K562 (cell line): ENCODE data around the gene KPTN. TPM values are rescaled to one million over a fixed set of nuclear protein-coding genes. Genes with fewer than 3 reads are reported as not detected.

Source experiments
- ATAC-seq: fragments of 200-7000 bp; cut with Tn5 transposase; 3 replicates; pipeline ENCODE4 v1.9.1; 2020; ENCODE audit warnings: moderate library complexity
- BruUV-seq: library from RNA; stranded (reverse); fragments of 400-500 nt; replicated peaks from 2 replicates; lab custom pipeline; 2021; lab: Mats Ljungman, UMichigan
- CTCF ChIA-PET: fragments of 300-600 bp; formaldehyde crosslinking; extraction: SDS; loops from one replicate; lab custom pipeline; 2021; ENCODE audit warnings: low intra/inter-chr PET ratio; lab: Yijun Ruan, JAX
- POLR2A ChIA-PET: fragments of 300-600, 350-650 bp; sonication (Branson Sonifier 250); formaldehyde crosslinking; extraction: SDS; loops from one replicate; lab custom pipeline; 2021; ENCODE audit warnings: antibody characterized with exemption, inconsistent platforms; lab: Yijun Ruan, JAX
- DNase-seq, 4 experiments: peaks; one replicate each; pipeline versions ENCODE4 v3.0.0 to v3.0.0-alpha.2; 2011 to 2018; ENCODE audit warnings: low spot score in 3 of 4, mixed read lengths in 3 of 4; ENCODE audit errors: extremely low read depth in 1 of 4
- FAIRE-seq: peaks from 2 replicates; lab custom pipeline; 2011; peaks lifted over from hg19 to GRCh38; lab: Jason Lieb, UNC
- H2AFZ ChIP-seq: 2 replicates; pipeline ENCODE4 v1.6.0; 2011; ENCODE audit warnings: low read depth, low read length, control low read depth, inconsistent platforms
- H3K27ac ChIP-seq: fragments of 200-600 bp; 3 replicates; pipeline ENCODE4 v1.8.0; 2011; ENCODE audit warnings: low read depth, mild to moderate bottlenecking, control low read depth, inconsistent platforms, low read length, moderate library complexity, mixed read lengths; ENCODE audit errors: extremely low read depth
- H3K27me3 ChIP-seq, 2 experiments: fragments of 300-600 bp in 1 of 2; 2 replicates in 1 of 2; 3 replicates in 1 of 2; pipeline versions ENCODE4 v1.6.0 to v1.8.0; 2011; ENCODE audit warnings: inconsistent platforms in 2 of 2, low read length in 2 of 2, mild to moderate bottlenecking in 1 of 2, mixed read lengths in 1 of 2, moderate library complexity in 1 of 2; ENCODE audit not compliant: control insufficient read depth in 2 of 2, insufficient read depth in 2 of 2
- H3K36me3 ChIP-seq: fragments of 300-600 bp; 3 replicates; pipeline ENCODE4 v1.8.0; 2011; ENCODE audit warnings: mild to moderate bottlenecking, low read length, inconsistent platforms; ENCODE audit not compliant: control insufficient read depth, insufficient read depth
- H3K4me1 ChIP-seq, 2 experiments: fragments of 200-600 bp in 1 of 2; replicated peaks in 1 of 2; 2 replicates in 1 of 2; 3 replicates in 1 of 2; pipeline versions ENCODE4 v1.5.1 to v1.8.0; 2011; ENCODE audit warnings: inconsistent platforms in 2 of 2, low read length in 2 of 2, mild to moderate bottlenecking in 1 of 2, mixed read lengths in 1 of 2, moderate library complexity in 1 of 2; ENCODE audit not compliant: control insufficient read depth in 2 of 2, insufficient read depth in 2 of 2
- H3K4me2 ChIP-seq: 2 replicates; pipeline ENCODE4 v1.6.1; 2011; ENCODE audit warnings: low read length, control low read depth, inconsistent platforms, mixed read lengths; ENCODE audit not compliant: insufficient read depth
- H3K4me3 ChIP-seq: fragments of 200-600 bp; sonication (generic), shearing (Covaris generic); 2 replicates; pipeline ENCODE4 v1.5.1; 2016; ENCODE audit warnings: control low read depth, inconsistent platforms
- H3K79me2 ChIP-seq: fragments of 200-600 bp; 3 replicates; pipeline ENCODE4 v1.8.0; 2011; ENCODE audit warnings: low read length, inconsistent platforms; ENCODE audit not compliant: control insufficient read depth, insufficient read depth
- H3K9ac ChIP-seq, 2 experiments: 2 replicates each; pipeline versions ENCODE4 v1.6.0 to v1.6.1; 2011; ENCODE audit warnings: low read depth in 2 of 2, low read length in 2 of 2, control low read depth in 1 of 2, inconsistent platforms in 1 of 2, mild to moderate bottlenecking in 1 of 2, mixed read lengths in 1 of 2; ENCODE audit not compliant: insufficient read depth in 1 of 2
- H3K9me1 ChIP-seq: one replicate; pipeline ENCODE4 v1.6.0; 2011; ENCODE audit warnings: inconsistent platforms, mild to moderate bottlenecking, low read length, moderate library complexity; ENCODE audit not compliant: control insufficient read depth, insufficient read depth
- H3K9me3 ChIP-seq: replicated peaks from 2 replicates; pipeline ENCODE4 v1.5.1; 2011; ENCODE audit warnings: low read depth, low read length, inconsistent platforms; ENCODE audit not compliant: control insufficient read depth, insufficient read depth
- H4K20me1 ChIP-seq: replicated peaks from 2 replicates; pipeline ENCODE4 v1.6.1; 2011; ENCODE audit warnings: low read length, inconsistent platforms, mixed read lengths; ENCODE audit not compliant: control insufficient read depth, insufficient read depth
- AFF4 ChIP-seq: sonication (generic); formaldehyde crosslinking; IDR thresholded peaks from 2 replicates; pipeline ENCODE4 v1.8.0; 2023; ENCODE audit warnings: mild to moderate bottlenecking, missing genetic modification reagents
- ASH1L ChIP-seq: fragments of 450-650 bp; IDR thresholded peaks from 2 replicates; pipeline ENCODE4 v1.6.1; 2018; ENCODE audit warnings: borderline replicate concordance, mild to moderate bottlenecking, low read depth; ENCODE audit not compliant: partially characterized antibody
- BCL6 ChIP-seq: fragments of 250-450 bp; sonication (Bioruptor Pico); IDR thresholded peaks from 2 replicates; pipeline ENCODE4 v1.4.0; 2020
- CBX5 ChIP-seq: IDR thresholded peaks from 2 replicates; pipeline ENCODE4 v1.6.1; 2014; ENCODE audit warnings: low read depth, borderline replicate concordance
- ELF2 ChIP-seq: fragments of 250-450 bp; sonication (Bioruptor Pico); IDR thresholded peaks from 2 replicates; pipeline ENCODE4 v1.5.0; 2021; ENCODE audit warnings: mild to moderate bottlenecking
- MAFK ChIP-seq: IDR thresholded peaks from 2 replicates; pipeline ENCODE4 v1.6.1; 2011; ENCODE audit warnings: low read length, improper control_type of control experiment
- MECOM ChIP-seq: fragments of 250-450 bp; sonication (Bioruptor Pico); IDR thresholded peaks from 2 replicates; pipeline ENCODE4 v1.8.0; 2022; ENCODE audit warnings: inconsistent platforms
- POLR2AphosphoS5 ChIP-seq: IDR thresholded peaks from 2 replicates; pipeline ENCODE4 v1.6.1; 2011; ENCODE audit warnings: mild to moderate bottlenecking, low read depth, low read length, moderate library complexity; ENCODE audit not compliant: control insufficient read depth, insufficient read depth
- U2AF1 ChIP-seq: fragments of 200-400 bp; formaldehyde crosslinking; optimal IDR thresholded peaks from 2 replicates; pipeline ENCODE3; 2017; ENCODE audit warnings: mild to moderate bottlenecking, low read depth, low read length, moderate library complexity
- WGBS: fragments of 100-300 bp; shearing (Covaris generic); methylation state at CpG from one replicate; pipeline ENCODE4 v1.1.6; 2016; ENCODE audit warnings: low coverage, mixed read lengths; ENCODE audit not compliant: insufficient coverage; ENCODE audit errors: missing lambda C conversion rate; 5-methylcytosine and 5-hydroxymethylcytosine counted together
- in situ Hi-C: fragments of 300-500 bp; cut with MboI; formaldehyde crosslinking; loops from 4 replicates; pipeline ENCODE4 v1.15.0; 2018; ENCODE audit warnings: inconsistent platforms, mixed read lengths
- intact Hi-C: fragments of 100-400 bp; cut with micrococcal nuclease; formaldehyde crosslinking; loops from 2 replicates; pipeline ENCODE4 v1.14.2; 2022
- polyA plus RNA-seq, 8 experiments: library from polyadenylated mRNA; depleted of rRNA in 4 of 8; stranded (reverse) in 5 of 8; unstranded in 3 of 8; fragments of >200 nt; fragmentation: Nextera tagmentation in 2 of 8; fragmentation: Illumina TruSeq in 1 of 8; extraction: Ambion mirVana in 2 of 8; extraction: Trizol in 1 of 8; gene quantifications; 2 replicates each; pipeline versions ENCODE4 v1.2.1 to v1.2.3, GENCODE V29; 2011 to 2014; ENCODE audit warnings: inconsistent platforms in 1 of 8, missing spikeins in 1 of 8
- total RNA-seq, 7 experiments: library from RNA; depleted of rRNA in 6 of 7; stranded (reverse); fragments of >200 nt in 6 of 7; fragmentation: Illumina TruSeq in 2 of 7; extraction: Trizol in 2 of 7; gene quantifications; 2 replicates each; pipeline versions ENCODE4 v1.2.1 to v1.2.3, GENCODE V29; 2011 to 2021; ENCODE audit warnings: low replicate concordance in 1 of 7
- TF ChIP-seq, protein P1 (sequence below): sonication (generic); formaldehyde crosslinking; IDR thresholded peaks from 2 replicates; pipeline ENCODE4 v1.8.0; 2022; ENCODE audit warnings: missing genetic modification reagents, mild to moderate bottlenecking, moderate library complexity, borderline replicate concordance
- TF ChIP-seq, protein P2 (sequence below): fragments of 250-450 bp; sonication (Bioruptor Pico); IDR thresholded peaks from 2 replicates; pipeline ENCODE4 v1.4.0; 2020; ENCODE audit warnings: mild to moderate bottlenecking, moderate library complexity, borderline replicate concordance
- TF ChIP-seq, protein P3 (sequence below): fragments of 250-450 bp; sonication (Bioruptor Pico); IDR thresholded peaks from 2 replicates; pipeline ENCODE4 v1.4.0; 2020

The KPTN gene
- total and polyA plus RNA-seq, 9 of the 15 experiments (the other 6 are each of a cell fraction or from before 2014, with no cell fraction given) = 0.56 to 18.2 (median 8.5) TPM

GRCh38 chr19:47494729-47495128 lies 10.7 kb upstream of the KPTN start (continued):
- no peak for TF ChIP-seq ELF2 (CRISPR knock-in tag)
- no peak for TF ChIP-seq ASH1L
- no peak for TF ChIP-seq MECOM
- TF ChIP-seq, protein P1, sequence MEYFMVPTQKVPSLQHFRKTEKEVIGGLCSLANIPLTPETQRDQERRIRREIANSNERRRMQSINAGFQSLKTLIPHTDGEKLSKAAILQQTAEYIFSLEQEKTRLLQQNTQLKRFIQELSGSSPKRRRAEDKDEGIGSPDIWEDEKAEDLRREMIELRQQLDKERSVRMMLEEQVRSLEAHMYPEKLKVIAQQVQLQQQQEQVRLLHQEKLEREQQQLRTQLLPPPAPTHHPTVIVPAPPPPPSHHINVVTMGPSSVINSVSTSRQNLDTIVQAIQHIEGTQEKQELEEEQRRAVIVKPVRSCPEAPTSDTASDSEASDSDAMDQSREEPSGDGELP (CRISPR knock-in tag) = peak; percentile 25; the same call in 1 of the 2 replicates
- TF ChIP-seq, all 486 proteins: peak for 5

- Histone ChIP-seq H3K4me1 (peaks cover 28 to 87% of the 10 kb centered on the region in 2 experiments; a peak in 4 of 5 replicates), H3K9me1 (peaks cover 5% of the 10 kb centered on the region), H3K36me3 (peaks cover 76% of the 10 kb centered on the region), H3K4me3 (no peak overlapping the region), H3K27ac (no peak overlapping the region), H3K9me3 (no peaks in the 10 kb centered on the region), H3K9ac (peak overlapping the region in 1 of 2 experiments; percentile 37; a peak in 1 of 4 replicates), H3K4me2 (no peak overlapping the region), H3K79me2 (peaks cover 2% of the 10 kb centered on the region; the same call in 1 of the 3 replicates), H2AFZ (no peak overlapping the region), H4K20me1 (0 out of 2 replicates have a peak, but pooled peaks cover 2% of the 10 kb centered on the region), H3K27me3 (no peaks in the 10 kb centered on the region)
- POLR2A ChIA-PET = interaction anchor here (0.5 kb wide), 1 partner anchor 249 kb away, joined by 3 read pairs; no protein-coding TSS in a partner anchor
- no peak for DNase-seq
- no peak for FAIRE-seq
- WGBS = 91% methylated on average over 4 of the region's 5 CpGs
- no TSS peak for BruUV-seq
- in situ Hi-C loops = no loop called here
- intact Hi-C loops = no loop called here
- no peak for ATAC-seq
- CTCF ChIA-PET = no interaction called here
- TF ChIP-seq CBX5 (no peak), U2AF1 (no peak), BCL6 (no peak), AFF4 (CRISPR knock-in tag) (no peak), POLR2AphosphoS5 (no peak), MAFK (no peak)
- TF ChIP-seq, protein P2, sequence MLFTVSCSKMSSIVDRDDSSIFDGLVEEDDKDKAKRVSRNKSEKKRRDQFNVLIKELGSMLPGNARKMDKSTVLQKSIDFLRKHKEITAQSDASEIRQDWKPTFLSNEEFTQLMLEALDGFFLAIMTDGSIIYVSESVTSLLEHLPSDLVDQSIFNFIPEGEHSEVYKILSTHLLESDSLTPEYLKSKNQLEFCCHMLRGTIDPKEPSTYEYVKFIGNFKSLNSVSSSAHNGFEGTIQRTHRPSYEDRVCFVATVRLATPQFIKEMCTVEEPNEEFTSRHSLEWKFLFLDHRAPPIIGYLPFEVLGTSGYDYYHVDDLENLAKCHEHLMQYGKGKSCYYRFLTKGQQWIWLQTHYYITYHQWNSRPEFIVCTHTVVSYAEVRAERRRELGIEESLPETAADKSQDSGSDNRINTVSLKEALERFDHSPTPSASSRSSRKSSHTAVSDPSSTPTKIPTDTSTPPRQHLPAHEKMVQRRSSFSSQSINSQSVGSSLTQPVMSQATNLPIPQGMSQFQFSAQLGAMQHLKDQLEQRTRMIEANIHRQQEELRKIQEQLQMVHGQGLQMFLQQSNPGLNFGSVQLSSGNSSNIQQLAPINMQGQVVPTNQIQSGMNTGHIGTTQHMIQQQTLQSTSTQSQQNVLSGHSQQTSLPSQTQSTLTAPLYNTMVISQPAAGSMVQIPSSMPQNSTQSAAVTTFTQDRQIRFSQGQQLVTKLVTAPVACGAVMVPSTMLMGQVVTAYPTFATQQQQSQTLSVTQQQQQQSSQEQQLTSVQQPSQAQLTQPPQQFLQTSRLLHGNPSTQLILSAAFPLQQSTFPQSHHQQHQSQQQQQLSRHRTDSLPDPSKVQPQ = no peak
- TF ChIP-seq, protein P3, sequence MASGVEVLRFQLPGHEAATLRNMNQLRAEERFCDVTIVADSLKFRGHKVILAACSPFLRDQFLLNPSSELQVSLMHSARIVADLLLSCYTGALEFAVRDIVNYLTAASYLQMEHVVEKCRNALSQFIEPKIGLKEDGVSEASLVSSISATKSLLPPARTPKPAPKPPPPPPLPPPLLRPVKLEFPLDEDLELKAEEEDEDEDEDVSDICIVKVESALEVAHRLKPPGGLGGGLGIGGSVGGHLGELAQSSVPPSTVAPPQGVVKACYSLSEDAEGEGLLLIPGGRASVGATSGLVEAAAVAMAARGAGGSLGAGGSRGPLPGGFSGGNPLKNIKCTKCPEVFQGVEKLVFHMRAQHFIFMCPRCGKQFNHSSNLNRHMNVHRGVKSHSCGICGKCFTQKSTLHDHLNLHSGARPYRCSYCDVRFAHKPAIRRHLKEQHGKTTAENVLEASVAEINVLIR (CRISPR knock-in tag) = no peak
These were observed 10.2 kb upstream of the KPTN start for GRCh38 chr19:47494211-47494547.
